Endothelial cell of coronary artery (primary cell): ENCODE results near the gene SRP19. TPM values are rescaled to one million over a fixed set of nuclear protein-coding genes. Genes with fewer than 3 reads are reported as not detected.

ENCODE experiments used
- total RNA-seq: library from RNA; depleted of rRNA; stranded (reverse); fragments of >200 nt; gene quantifications from 2 replicates; pipeline ENCODE4 v1.2.3, GENCODE V29; 2014

Gene SRP19
- 74.2 and 75.1 TPM in 2 replicates for total RNA-seq

GRCh38 chr5:112860929-112861637 is at the start of gene SRP19:
SRP19 (plus strand) TSS chr5:112861287; CDS start chr5:112861377, 90 bp downstream.

Other genes starting within 250 kb of the SRP19 start
- 46.7 and 52.9 TPM in 2 replicates for gene APC, start 123.4 kb upstream of the SRP19 start, total RNA-seq
- 48.1 and 62.2 TPM in 2 replicates for gene REEP5, start 60.9 kb downstream of the SRP19 start, total RNA-seq
- 24.8 and 33.9 TPM in 2 replicates for gene DCP2, start 115.5 kb downstream of the SRP19 start, total RNA-seq